WTC11 (cell line): ENCODE measurements around the gene KLF7. TPM values are rescaled to one million over a fixed set of nuclear protein-coding genes. Genes with fewer than 3 reads are reported as not detected.

ENCODE experiments used
- ATAC-seq: fragments of 200-7000 bp; cut with Tn5 transposase; 2 replicates; pipeline ENCODE4 v1.10.0; 2021; ENCODE audit warnings: mild to moderate bottlenecking, moderate library complexity
- CTCF ChIA-PET: fragments of 300-600 bp; sonication (Branson Sonifier 250); formaldehyde crosslinking; loops from one replicate; lab custom pipeline; 2021; ENCODE audit warnings: antibody characterized with exemption; lab: Charles Lee
- POLR2A ChIA-PET: fragments of 350-600 bp; sonication (Branson Sonifier 250); formaldehyde crosslinking; loops from one replicate; lab custom pipeline; 2021; ENCODE audit warnings: antibody characterized with exemption; lab: Charles Lee
- DNase-seq: peaks from one replicate; pipeline ENCODE4 v3.0.0; 2021; ENCODE audit warnings: low spot score
- H3K27ac Mint-ChIP-seq: 2 replicates; pipeline ENCODE4 v1.8.0; 2021; ENCODE audit warnings: mixed read lengths
- H3K27me3 Mint-ChIP-seq: 2 replicates; pipeline ENCODE4 v1.8.0; 2021; ENCODE audit warnings: low read depth, mild to moderate bottlenecking, moderate library complexity, mixed read lengths
- H3K36me3 Mint-ChIP-seq: 2 replicates; pipeline ENCODE4 v1.8.0; 2021; ENCODE audit warnings: mixed read lengths
- H3K4me1 Mint-ChIP-seq: 2 replicates; pipeline ENCODE4 v1.8.0; 2022; ENCODE audit warnings: mixed read lengths
- H3K4me3 Mint-ChIP-seq: 2 replicates; pipeline ENCODE4 v1.8.0; 2021; ENCODE audit warnings: mild to moderate bottlenecking, moderate library complexity, mixed read lengths
- H3K9me3 Mint-ChIP-seq: 2 replicates; pipeline ENCODE4 v1.8.0; 2021; ENCODE audit warnings: mixed read lengths
- ATF1 ChIP-seq: sonication (generic); formaldehyde crosslinking; IDR thresholded peaks from 2 replicates; pipeline ENCODE4 v1.8.1; 2023; ENCODE audit warnings: mild to moderate bottlenecking, moderate library complexity, missing genetic modification reagents
- CBFB ChIP-seq: sonication (generic); formaldehyde crosslinking; IDR thresholded peaks from 2 replicates; pipeline ENCODE4 v1.8.1; 2022; ENCODE audit warnings: mild to moderate bottlenecking, low read depth, missing genetic modification reagents
- CREB1 ChIP-seq: sonication (generic); formaldehyde crosslinking; IDR thresholded peaks from 2 replicates; pipeline ENCODE4 v1.8.0; 2023; ENCODE audit warnings: mild to moderate bottlenecking, missing genetic modification reagents
- CREM ChIP-seq: sonication (generic); formaldehyde crosslinking; IDR thresholded peaks from 2 replicates; pipeline ENCODE4 v1.8.1; 2022; ENCODE audit warnings: mild to moderate bottlenecking, missing genetic modification reagents, moderate library complexity
- FOXP1 ChIP-seq: sonication (generic); formaldehyde crosslinking; IDR thresholded peaks from 2 replicates; pipeline ENCODE4 v1.8.0; 2022; ENCODE audit warnings: missing genetic modification reagents, mild to moderate bottlenecking, moderate library complexity, borderline replicate concordance
- IRF2 ChIP-seq: sonication (generic); formaldehyde crosslinking; IDR thresholded peaks from 2 replicates; pipeline ENCODE4 v1.8.0; 2022; ENCODE audit warnings: low read depth, missing genetic modification reagents, borderline replicate concordance
- JAZF1 ChIP-seq: fragments of 250-450 bp; sonication (Bioruptor Pico); IDR thresholded peaks from 2 replicates; pipeline ENCODE4 v1.9.0; 2021; ENCODE audit warnings: moderate library complexity, mild to moderate bottlenecking, inconsistent platforms
- MYBL2 ChIP-seq: sonication (generic); formaldehyde crosslinking; IDR thresholded peaks from 2 replicates; pipeline ENCODE4 v1.8.1; 2023; ENCODE audit warnings: mild to moderate bottlenecking, moderate library complexity, missing genetic modification reagents
- NFE2L1 ChIP-seq: sonication (generic); formaldehyde crosslinking; IDR thresholded peaks from 2 replicates; pipeline ENCODE4 v1.8.1; 2023; ENCODE audit warnings: missing genetic modification reagents
- SMAD4 ChIP-seq: sonication (generic); formaldehyde crosslinking; IDR thresholded peaks from 2 replicates; pipeline ENCODE4 v1.8.0; 2022; ENCODE audit warnings: mild to moderate bottlenecking, missing genetic modification reagents
- TEAD1 ChIP-seq: sonication (generic); formaldehyde crosslinking; IDR thresholded peaks from 2 replicates; pipeline ENCODE4 v1.8.0; 2022; ENCODE audit warnings: mild to moderate bottlenecking, missing genetic modification reagents
- ZNF396 ChIP-seq: fragments of 250-450 bp; sonication (Bioruptor Pico); IDR thresholded peaks from 2 replicates; pipeline ENCODE4 v1.8.0; 2021; ENCODE audit warnings: mild to moderate bottlenecking, moderate library complexity, borderline replicate concordance
- total RNA-seq: library from RNA; stranded (reverse); gene quantifications from 3 replicates; pipeline ENCODE4 v1.2.3, GENCODE V29; 2021
- TF ChIP-seq, protein P1 (sequence below): sonication (generic); formaldehyde crosslinking; IDR thresholded peaks from 2 replicates; pipeline ENCODE4 v1.8.0; 2022; ENCODE audit warnings: mild to moderate bottlenecking, missing genetic modification reagents
- TF ChIP-seq, protein P2 (sequence below): sonication (generic); formaldehyde crosslinking; IDR thresholded peaks from 2 replicates; pipeline ENCODE4 v1.8.1; 2022; ENCODE audit warnings: low read depth, mild to moderate bottlenecking, moderate library complexity, missing genetic modification reagents, borderline replicate concordance
- TF ChIP-seq, protein P3 (sequence below): fragments of 250-450 bp; sonication (Bioruptor Pico); IDR thresholded peaks from 2 replicates; pipeline ENCODE4 v1.9.0; 2021; ENCODE audit warnings: mild to moderate bottlenecking
- TF ChIP-seq, protein P4 (sequence below): sonication (generic); formaldehyde crosslinking; IDR thresholded peaks from 2 replicates; pipeline ENCODE4 v1.8.1; 2023; ENCODE audit warnings: mild to moderate bottlenecking, missing genetic modification reagents, moderate library complexity
- TF ChIP-seq, protein P5 (sequence below): sonication (generic); formaldehyde crosslinking; IDR thresholded peaks from 2 replicates; pipeline ENCODE4 v1.8.1; 2023; ENCODE audit warnings: mild to moderate bottlenecking, missing genetic modification reagents
- TF ChIP-seq, protein P6 (sequence below): fragments of 250-450 bp; sonication (Bioruptor Pico); IDR thresholded peaks from 2 replicates; pipeline ENCODE4 v1.9.0; 2021; ENCODE audit warnings: moderate library complexity, mild to moderate bottlenecking, inconsistent platforms, borderline replicate concordance

KLF7 gene
- total RNA-seq, 1 experiment from 2014 or later, result 25.4 TPM

DNA sequence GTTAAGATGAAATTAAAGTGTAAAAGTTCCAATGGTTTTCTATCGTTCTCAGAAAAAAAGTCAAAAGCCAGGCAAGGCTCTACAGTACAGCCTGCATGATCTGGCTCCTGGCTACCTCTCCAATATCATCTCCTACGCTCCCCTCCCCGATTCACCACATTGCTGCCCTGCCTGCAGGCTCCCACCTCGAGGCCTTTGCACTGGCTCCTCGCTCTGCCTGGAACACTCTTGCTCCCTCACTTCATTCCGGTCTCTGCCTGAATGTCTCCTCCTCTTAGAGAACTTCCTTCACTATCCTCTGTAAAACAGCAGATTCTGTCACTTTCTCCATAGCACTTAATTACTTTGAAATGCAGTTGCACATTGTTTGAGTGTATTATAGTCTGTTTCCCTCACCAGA, 72.5 kb downstream of the KLF7 start:
- ATAC-seq (peak; percentile 96), DNase-seq (peak; percentile 58)
- Mint-ChIP-seq H3K9me3 (no peaks in the 10 kb centered on the region), H3K36me3 (peaks cover 2% of the 10 kb centered on the region), H3K4me3 (peak overlapping the region; percentile 13), H3K27me3 (no peaks in the 10 kb centered on the region), H3K4me1 (peaks cover 71% of the 10 kb centered on the region), H3K27ac (peak overlapping the region; percentile 94)
- ChIA-PET POLR2A (no interaction called here), CTCF (no interaction called here)
- TF ChIP-seq, protein P1, sequence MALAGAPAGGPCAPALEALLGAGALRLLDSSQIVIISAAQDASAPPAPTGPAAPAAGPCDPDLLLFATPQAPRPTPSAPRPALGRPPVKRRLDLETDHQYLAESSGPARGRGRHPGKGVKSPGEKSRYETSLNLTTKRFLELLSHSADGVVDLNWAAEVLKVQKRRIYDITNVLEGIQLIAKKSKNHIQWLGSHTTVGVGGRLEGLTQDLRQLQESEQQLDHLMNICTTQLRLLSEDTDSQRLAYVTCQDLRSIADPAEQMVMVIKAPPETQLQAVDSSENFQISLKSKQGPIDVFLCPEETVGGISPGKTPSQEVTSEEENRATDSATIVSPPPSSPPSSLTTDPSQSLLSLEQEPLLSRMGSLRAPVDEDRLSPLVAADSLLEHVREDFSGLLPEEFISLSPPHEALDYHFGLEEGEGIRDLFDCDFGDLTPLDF (CRISPR knock-in tag), result no peak
- TF ChIP-seq ZNF396 (CRISPR knock-in tag) (no peak), ATF1 (CRISPR knock-in tag) (no peak), TEAD1 (CRISPR knock-in tag) (no peak), SMAD4 (no peak), JAZF1 (CRISPR knock-in tag) (no peak)
- TF ChIP-seq, protein P2, sequence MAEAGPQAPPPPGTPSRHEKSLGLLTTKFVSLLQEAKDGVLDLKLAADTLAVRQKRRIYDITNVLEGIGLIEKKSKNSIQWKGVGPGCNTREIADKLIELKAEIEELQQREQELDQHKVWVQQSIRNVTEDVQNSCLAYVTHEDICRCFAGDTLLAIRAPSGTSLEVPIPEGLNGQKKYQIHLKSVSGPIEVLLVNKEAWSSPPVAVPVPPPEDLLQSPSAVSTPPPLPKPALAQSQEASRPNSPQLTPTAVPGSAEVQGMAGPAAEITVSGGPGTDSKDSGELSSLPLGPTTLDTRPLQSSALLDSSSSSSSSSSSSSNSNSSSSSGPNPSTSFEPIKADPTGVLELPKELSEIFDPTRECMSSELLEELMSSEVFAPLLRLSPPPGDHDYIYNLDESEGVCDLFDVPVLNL, result no peak
- TF ChIP-seq, protein P3, sequence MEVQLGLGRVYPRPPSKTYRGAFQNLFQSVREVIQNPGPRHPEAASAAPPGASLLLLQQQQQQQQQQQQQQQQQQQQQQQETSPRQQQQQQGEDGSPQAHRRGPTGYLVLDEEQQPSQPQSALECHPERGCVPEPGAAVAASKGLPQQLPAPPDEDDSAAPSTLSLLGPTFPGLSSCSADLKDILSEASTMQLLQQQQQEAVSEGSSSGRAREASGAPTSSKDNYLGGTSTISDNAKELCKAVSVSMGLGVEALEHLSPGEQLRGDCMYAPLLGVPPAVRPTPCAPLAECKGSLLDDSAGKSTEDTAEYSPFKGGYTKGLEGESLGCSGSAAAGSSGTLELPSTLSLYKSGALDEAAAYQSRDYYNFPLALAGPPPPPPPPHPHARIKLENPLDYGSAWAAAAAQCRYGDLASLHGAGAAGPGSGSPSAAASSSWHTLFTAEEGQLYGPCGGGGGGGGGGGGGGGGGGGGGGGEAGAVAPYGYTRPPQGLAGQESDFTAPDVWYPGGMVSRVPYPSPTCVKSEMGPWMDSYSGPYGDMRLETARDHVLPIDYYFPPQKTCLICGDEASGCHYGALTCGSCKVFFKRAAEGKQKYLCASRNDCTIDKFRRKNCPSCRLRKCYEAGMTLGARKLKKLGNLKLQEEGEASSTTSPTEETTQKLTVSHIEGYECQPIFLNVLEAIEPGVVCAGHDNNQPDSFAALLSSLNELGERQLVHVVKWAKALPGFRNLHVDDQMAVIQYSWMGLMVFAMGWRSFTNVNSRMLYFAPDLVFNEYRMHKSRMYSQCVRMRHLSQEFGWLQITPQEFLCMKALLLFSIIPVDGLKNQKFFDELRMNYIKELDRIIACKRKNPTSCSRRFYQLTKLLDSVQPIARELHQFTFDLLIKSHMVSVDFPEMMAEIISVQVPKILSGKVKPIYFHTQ (CRISPR knock-in tag), result no peak
- TF ChIP-seq, protein P4, sequence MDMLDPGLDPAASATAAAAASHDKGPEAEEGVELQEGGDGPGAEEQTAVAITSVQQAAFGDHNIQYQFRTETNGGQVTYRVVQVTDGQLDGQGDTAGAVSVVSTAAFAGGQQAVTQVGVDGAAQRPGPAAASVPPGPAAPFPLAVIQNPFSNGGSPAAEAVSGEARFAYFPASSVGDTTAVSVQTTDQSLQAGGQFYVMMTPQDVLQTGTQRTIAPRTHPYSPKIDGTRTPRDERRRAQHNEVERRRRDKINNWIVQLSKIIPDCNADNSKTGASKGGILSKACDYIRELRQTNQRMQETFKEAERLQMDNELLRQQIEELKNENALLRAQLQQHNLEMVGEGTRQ, result no peak

DNA sequence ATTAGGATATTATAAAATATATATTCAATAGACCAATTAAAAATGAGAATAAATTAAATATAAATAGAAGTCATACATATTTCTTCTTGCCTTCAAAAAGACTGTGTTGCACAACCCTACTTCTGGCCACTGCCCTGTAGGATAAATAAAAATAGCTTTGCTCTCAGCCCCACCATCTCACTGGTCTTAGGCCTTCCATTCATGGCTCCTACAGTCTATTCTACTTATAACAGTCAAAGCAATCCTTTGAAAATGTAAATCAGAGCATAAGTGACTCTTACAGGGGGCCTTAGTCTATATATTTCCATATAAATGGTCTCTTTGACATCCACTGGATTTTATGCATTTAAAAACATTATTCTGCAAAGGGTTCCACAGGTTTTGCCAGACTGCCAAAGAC, 72.9 kb downstream of the KLF7 start:
- ATAC-seq, result peak; percentile 57
- no peak for DNase-seq
- H3K4me1 Mint-ChIP-seq, result peaks cover 74% of the 10 kb centered on the region
- H3K4me3 Mint-ChIP-seq, result peak overlapping the region; percentile 13
- peak overlapping the region; percentile 94 for H3K27ac Mint-ChIP-seq
- no peaks in the 10 kb centered on the region for H3K9me3 Mint-ChIP-seq
- CTCF ChIA-PET, result interaction anchor here (1.5 kb wide), 1 partner anchor 26 kb away, joined by 3 read pairs; no protein-coding TSS in a partner anchor
- no peaks in the 10 kb centered on the region for H3K27me3 Mint-ChIP-seq
- peaks cover 4% of the 10 kb centered on the region for H3K36me3 Mint-ChIP-seq
- TF ChIP-seq, protein P2, result no peak
- TF ChIP-seq CREB1 (CRISPR knock-in tag) (no peak), IRF2 (no peak), MYBL2 (CRISPR knock-in tag) (no peak), CREM (CRISPR knock-in tag) (no peak), NFE2L1 (CRISPR knock-in tag) (no peak), CBFB (CRISPR knock-in tag) (no peak), FOXP1 (CRISPR knock-in tag) (no peak)
- TF ChIP-seq, protein P5, sequence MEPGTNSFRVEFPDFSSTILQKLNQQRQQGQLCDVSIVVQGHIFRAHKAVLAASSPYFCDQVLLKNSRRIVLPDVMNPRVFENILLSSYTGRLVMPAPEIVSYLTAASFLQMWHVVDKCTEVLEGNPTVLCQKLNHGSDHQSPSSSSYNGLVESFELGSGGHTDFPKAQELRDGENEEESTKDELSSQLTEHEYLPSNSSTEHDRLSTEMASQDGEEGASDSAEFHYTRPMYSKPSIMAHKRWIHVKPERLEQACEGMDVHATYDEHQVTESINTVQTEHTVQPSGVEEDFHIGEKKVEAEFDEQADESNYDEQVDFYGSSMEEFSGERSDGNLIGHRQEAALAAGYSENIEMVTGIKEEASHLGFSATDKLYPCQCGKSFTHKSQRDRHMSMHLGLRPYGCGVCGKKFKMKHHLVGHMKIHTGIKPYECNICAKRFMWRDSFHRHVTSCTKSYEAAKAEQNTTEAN (CRISPR knock-in tag), result no peak
- TF ChIP-seq, protein P6, sequence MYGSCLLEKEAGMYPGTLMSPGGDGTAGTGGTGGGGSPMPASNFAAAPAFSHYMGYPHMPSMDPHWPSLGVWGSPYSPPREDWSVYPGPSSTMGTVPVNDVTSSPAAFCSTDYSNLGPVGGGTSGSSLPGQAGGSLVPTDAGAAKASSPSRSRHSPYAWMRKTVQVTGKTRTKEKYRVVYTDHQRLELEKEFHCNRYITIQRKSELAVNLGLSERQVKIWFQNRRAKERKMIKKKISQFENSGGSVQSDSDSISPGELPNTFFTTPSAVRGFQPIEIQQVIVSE (CRISPR knock-in tag), result no peak
- TF ChIP-seq, all 79 proteins: peak for 0
- POLR2A ChIA-PET, result no interaction called here
